Smooth muscle cell (in vitro differentiated cells): Measurements from ENCODE around the gene KCNAB1. TPM values are rescaled to one million over a fixed set of nuclear protein-coding genes. Genes with fewer than 3 reads are reported as not detected.
"Not testable (repeated sequence)": the region's sequence is repeated elsewhere in the genome, so short reads cannot be mapped to it uniquely, and the experiment has no call there.

ENCODE experiments used
- DNase-seq: peaks from one replicate; lab custom pipeline; 2025; ENCODE audit not compliant: unreplicated experiment; lab: John Stamatoyannopoulos, UW
- H2AFZ ChIP-seq: fragments of 200-600 bp; sonication (generic); 2 replicates; pipeline ENCODE4 v1.6.0; 2016; ENCODE audit warnings: antibody characterized with exemption, low read depth, mild to moderate bottlenecking
- H3F3A ChIP-seq: fragments of 200-600 bp; sonication (generic); 2 replicates; pipeline ENCODE4 v1.6.0; 2017; ENCODE audit warnings: antibody characterized with exemption, low read depth
- H3K27ac ChIP-seq: fragments of 200-600 bp; sonication (generic); 2 replicates; pipeline ENCODE4 v1.5.1; 2016; ENCODE audit warnings: low read depth, mild to moderate bottlenecking
- H3K27me3 ChIP-seq: fragments of 200-600 bp; sonication (generic); 2 replicates; pipeline ENCODE4 v1.6.1; 2016; ENCODE audit warnings: low read depth, mild to moderate bottlenecking
- H3K36me3 ChIP-seq: fragments of 200-600 bp; sonication (generic); 2 replicates; pipeline ENCODE4 v1.5.1; 2016; ENCODE audit warnings: low read depth
- H3K4me1 ChIP-seq: fragments of 200-600 bp; sonication (generic); 2 replicates; pipeline ENCODE4 v1.5.1; 2016; ENCODE audit warnings: low read depth
- H3K4me2 ChIP-seq: fragments of 200-600 bp; sonication (generic); 2 replicates; pipeline ENCODE4 v1.6.0; 2016; ENCODE audit warnings: mild to moderate bottlenecking
- H3K4me3 ChIP-seq: fragments of 200-600 bp; sonication (generic); 2 replicates; pipeline ENCODE4 v1.5.1; 2016; ENCODE audit warnings: mild to moderate bottlenecking
- H3K79me2 ChIP-seq: fragments of 200-600 bp; sonication (generic); 2 replicates; pipeline ENCODE4 v1.6.0; 2016; ENCODE audit warnings: low read depth, mild to moderate bottlenecking
- H3K9ac ChIP-seq: fragments of 200-600 bp; sonication (generic); 2 replicates; pipeline ENCODE4 v1.6.0; 2016; ENCODE audit warnings: low read depth
- H3K9me3 ChIP-seq: fragments of 200-600 bp; sonication (generic); replicated peaks from 2 replicates; pipeline ENCODE4 v1.5.1; 2016; ENCODE audit warnings: low read depth
- H4K20me1 ChIP-seq: fragments of 200-600 bp; sonication (generic); 2 replicates; pipeline ENCODE4 v1.6.0; 2016; ENCODE audit warnings: low read depth
- WGBS: methylation state at CpG from one replicate; pipeline ENCODE4 v1.1.7; 2016; ENCODE audit warnings: low lambda C conversion rate; 5-methylcytosine and 5-hydroxymethylcytosine counted together
- polyA plus RNA-seq: library from polyadenylated mRNA; unstranded; fragments of >200 nt; fragmentation: Nextera tagmentation; extraction: Ambion mirVana; gene quantifications from 2 replicates; pipeline ENCODE4 v1.2.1, GENCODE V29; 2016
- total RNA-seq: library from RNA; depleted of rRNA; stranded (reverse); fragments of >200 nt; gene quantifications from 2 replicates; pipeline ENCODE4 v1.2.3, GENCODE V29; 2014
- TF ChIP-seq, protein P1 (sequence below): fragments of 200-600 bp; sonication (generic); IDR thresholded peaks from 2 replicates; pipeline ENCODE4 v1.5.1; 2017; ENCODE audit warnings: borderline replicate concordance, mild to moderate bottlenecking, antibody characterized with exemption; ENCODE audit not compliant: insufficient read depth, poor library complexity, severe bottlenecking

Gene KCNAB1
- total and polyA plus RNA-seq, 2 experiments from 2014 or later = 0.36 to 1.0 TPM

DNA sequence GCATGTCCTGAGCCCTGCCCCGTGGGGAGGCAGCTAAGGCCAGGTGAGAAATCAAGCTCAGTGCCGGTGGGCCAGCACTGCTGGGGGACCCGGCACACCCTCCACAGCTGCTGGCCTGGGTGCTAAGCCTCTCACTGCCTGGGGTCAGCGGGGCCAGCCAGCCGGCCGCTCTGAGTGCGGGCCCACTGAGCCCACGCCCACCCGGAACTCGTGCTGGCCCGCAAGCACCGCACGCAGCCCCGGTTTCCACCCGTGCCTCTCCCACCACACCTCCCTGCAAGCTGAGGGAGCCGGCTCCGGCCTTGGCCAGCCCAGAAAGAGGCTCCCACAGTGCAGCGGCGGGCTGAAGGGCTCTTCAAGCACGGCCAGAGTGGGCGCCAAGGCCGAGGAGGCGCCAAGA lies 103.7 kb downstream of the KCNAB1 start:
- H3F3A ChIP-seq, H3K9me3 ChIP-seq, H3K4me1 ChIP-seq, H3K27ac ChIP-seq, H3K27me3 ChIP-seq, H2AFZ ChIP-seq, DNase-seq, H3K4me2 ChIP-seq, H3K9ac ChIP-seq, H3K4me3 ChIP-seq, H4K20me1 ChIP-seq, H3K36me3 ChIP-seq, H3K79me2 ChIP-seq: not testable (repeated sequence)
- WGBS = 94% methylated on average over 22 of the region's 23 CpGs

DNA sequence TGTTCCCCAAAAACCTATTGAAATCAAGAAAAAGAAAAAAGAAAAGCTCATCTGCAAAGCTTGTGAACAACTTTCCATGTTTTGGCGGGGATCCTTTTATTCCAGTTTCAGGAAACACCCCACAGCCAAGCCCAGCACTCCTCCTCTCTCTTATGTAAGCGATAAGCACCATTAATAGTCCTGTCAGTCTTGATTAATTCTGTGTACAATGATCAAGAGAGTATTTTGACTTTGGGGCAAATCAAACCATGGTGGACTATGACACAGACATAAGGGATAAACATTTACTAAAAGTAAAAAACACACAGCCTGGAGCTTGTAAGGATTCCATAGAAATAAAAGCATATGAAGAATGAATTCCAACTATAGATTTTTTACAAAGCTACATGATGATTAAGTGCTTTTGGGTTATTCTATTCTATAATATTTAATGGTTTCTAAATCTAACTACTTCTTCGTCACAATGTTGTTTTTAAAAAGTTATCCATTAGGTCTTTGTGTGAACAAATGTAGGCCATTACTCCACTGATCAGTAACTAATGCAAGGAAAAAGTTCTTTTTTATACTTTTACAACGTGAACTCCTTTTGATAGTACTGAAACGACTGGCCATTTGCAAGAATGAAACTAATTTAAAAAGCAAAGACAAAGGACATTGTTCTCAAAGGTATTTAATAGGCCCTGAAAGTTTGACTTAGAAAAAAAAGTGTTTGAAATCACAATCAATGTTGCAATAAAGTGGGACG lies 106.5 kb downstream of the KCNAB1 start:
- Histone ChIP-seq H2AFZ (no peak overlapping the region), H3K36me3 (no peaks in the 10 kb centered on the region), H3K4me2 (no peak overlapping the region), H3K4me3 (no peak overlapping the region), H3F3A (no peaks in the 10 kb centered on the region), H3K9ac (no peak overlapping the region), H4K20me1 (no peaks in the 10 kb centered on the region), H3K27ac (no peak overlapping the region), H3K9me3 (no peaks in the 10 kb centered on the region), H3K4me1 (no peaks in the 10 kb centered on the region), H3K27me3 (no peaks in the 10 kb centered on the region), H3K79me2 (no peaks in the 10 kb centered on the region)
- TF ChIP-seq, protein P1, sequence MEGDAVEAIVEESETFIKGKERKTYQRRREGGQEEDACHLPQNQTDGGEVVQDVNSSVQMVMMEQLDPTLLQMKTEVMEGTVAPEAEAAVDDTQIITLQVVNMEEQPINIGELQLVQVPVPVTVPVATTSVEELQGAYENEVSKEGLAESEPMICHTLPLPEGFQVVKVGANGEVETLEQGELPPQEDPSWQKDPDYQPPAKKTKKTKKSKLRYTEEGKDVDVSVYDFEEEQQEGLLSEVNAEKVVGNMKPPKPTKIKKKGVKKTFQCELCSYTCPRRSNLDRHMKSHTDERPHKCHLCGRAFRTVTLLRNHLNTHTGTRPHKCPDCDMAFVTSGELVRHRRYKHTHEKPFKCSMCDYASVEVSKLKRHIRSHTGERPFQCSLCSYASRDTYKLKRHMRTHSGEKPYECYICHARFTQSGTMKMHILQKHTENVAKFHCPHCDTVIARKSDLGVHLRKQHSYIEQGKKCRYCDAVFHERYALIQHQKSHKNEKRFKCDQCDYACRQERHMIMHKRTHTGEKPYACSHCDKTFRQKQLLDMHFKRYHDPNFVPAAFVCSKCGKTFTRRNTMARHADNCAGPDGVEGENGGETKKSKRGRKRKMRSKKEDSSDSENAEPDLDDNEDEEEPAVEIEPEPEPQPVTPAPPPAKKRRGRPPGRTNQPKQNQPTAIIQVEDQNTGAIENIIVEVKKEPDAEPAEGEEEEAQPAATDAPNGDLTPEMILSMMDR = no peak
- DNase-seq = no peak
- WGBS = 92% methylated on average over 6 of the region's 6 CpGs

DNA sequence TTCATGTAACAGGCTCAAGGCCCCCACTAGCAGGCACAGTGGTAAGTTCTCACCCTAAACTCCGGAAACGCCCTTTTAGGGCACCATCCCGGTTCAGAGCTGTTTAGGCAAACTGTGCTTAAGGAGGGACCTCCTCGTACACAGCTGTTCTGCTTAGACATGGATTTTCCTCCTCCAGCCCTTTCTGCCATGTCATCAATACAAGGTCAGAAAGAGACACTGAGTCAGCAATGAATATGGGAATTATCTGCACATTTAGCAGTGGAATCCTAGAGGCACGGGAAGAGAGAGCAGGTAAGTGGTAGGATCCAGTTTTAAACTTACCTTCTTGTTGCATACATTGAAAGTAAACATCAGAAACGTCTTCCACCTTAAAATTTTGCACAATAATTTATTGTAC lies 107.3 kb downstream of the KCNAB1 start:
- no peak for DNase-seq
- 84% methylated on average over 6 of the region's 6 CpGs for WGBS

DNA sequence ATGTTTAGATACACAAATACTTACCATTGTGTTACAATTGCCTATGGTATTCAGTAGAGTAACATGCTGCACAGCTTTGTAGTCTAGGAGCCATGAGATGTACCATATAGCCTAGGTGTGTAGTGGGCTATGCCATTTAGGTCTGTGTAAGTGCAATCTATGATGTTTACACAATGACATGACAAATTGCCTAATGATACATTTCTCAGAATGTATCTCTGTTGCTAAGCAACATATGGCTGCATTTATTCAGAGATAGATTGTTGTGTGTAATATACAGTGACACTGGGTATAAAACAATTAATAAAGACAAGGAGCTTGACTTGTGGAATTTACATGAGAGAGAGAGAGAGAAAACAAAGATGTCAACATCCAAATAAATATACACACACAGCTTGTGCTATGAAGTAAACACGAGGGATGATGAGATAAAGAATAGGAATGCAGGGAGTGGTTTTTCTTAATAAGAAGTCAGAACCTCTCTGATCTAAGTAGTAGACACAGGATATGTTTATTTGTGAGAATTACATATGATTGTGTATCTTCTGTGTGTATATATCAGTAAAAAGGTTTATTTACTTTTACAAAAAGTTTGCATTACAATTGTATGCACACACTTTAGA lies 110.0 kb downstream of the KCNAB1 start:
- no peaks in the 10 kb centered on the region for H3K4me1 ChIP-seq
- H2AFZ ChIP-seq = no peak overlapping the region
- no peaks in the 10 kb centered on the region for H3K9me3 ChIP-seq
- H3F3A ChIP-seq = no peaks in the 10 kb centered on the region
- peak overlapping the region; percentile 18 for H3K9ac ChIP-seq
- no peaks in the 10 kb centered on the region for H3K27me3 ChIP-seq
- H3K27ac ChIP-seq = no peak overlapping the region
- DNase-seq = no peak
- no peak overlapping the region for H3K4me2 ChIP-seq
- no peaks in the 10 kb centered on the region for H3K79me2 ChIP-seq
- TF ChIP-seq, protein P1 = no peak
- WGBS = 31% methylated on average over 1 of the region's 1 CpG
- no peaks in the 10 kb centered on the region for H4K20me1 ChIP-seq
- H3K36me3 ChIP-seq = no peaks in the 10 kb centered on the region
- H3K4me3 ChIP-seq = no peak overlapping the region

More for the DNA sequence above, 107.3 kb downstream of the KCNAB1 start:
- TF ChIP-seq, protein P1 = no peak
- Histone ChIP-seq H3K36me3 (no peaks in the 10 kb centered on the region), H3K9ac (no peak overlapping the region), H3K27me3 (no peaks in the 10 kb centered on the region), H3F3A (no peaks in the 10 kb centered on the region), H3K27ac (no peak overlapping the region), H3K4me1 (no peaks in the 10 kb centered on the region), H4K20me1 (no peaks in the 10 kb centered on the region), H3K79me2 (no peaks in the 10 kb centered on the region), H2AFZ (no peak overlapping the region), H3K4me2 (no peak overlapping the region), H3K4me3 (no peak overlapping the region), H3K9me3 (no peaks in the 10 kb centered on the region)

DNA sequence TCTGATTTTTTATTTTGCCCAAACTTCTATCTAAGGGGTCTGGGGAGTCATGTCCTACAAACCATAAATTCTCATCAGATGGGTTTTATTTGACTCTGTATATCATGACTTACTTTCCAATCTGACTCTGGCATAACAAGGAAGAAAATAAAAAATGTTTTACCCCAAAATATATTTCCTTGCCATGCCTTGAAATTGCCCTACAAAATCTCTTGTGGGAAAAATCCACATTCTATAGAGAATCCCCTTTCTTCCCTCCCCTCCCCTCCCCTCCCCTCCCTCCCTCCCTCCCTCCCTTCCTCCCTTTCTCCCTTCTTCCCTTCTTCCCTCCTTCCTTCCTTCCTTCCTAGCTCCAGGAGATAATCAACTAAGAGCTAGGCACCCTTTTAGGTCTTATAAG lies 110.8 kb downstream of the KCNAB1 start:
- H3K27me3 ChIP-seq, H3K36me3 ChIP-seq, H3K9ac ChIP-seq, H3K4me3 ChIP-seq, DNase-seq, H4K20me1 ChIP-seq, H3K4me2 ChIP-seq, H3K27ac ChIP-seq, H3K79me2 ChIP-seq, H2AFZ ChIP-seq, H3K4me1 ChIP-seq, H3F3A ChIP-seq, H3K9me3 ChIP-seq: not testable (repeated sequence)
